ENCODE results near the gene NECTIN3.
A peak's percentile ranks its signal among the peaks of the same experiment; 100 is the strongest.

The NECTIN3 gene

DNA sequence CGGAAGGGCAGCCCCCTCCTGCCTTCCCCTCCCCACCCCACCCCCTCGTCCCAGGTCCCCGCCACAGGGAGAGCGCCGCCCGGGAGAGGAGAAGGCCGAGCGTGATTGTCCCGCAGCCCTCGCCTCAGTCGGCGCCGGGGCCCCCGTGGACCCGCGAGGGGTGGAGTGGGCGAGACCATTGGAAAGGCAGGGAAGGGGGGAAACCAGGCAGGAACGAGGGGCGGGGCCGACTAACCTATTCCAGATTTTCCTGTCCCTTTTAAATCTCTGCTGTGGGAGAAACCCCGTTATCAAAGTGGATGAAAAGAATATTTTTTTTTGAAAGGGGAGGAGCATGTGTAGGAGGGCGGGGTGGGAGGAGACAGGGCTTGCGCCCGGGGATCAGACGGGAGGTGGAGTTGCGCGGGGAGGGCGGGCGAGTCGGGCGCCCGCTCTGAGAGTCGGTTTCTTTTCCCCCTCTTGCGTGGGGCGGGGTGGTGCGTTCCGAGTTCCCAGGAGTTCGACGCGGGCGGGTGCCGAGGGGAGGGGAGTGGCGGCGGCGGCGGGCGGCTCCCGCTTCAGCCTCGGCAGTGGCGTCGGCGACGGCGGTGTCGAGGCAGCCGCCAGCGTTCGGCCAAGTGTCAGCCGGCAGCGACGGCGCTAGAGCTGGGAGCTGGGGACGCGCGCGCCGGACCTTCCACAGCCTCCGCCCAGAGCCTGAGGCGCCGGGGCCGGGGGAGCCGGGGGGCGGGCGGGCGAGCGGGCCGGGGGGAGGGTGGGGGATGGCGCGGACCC, at the start of gene NECTIN3:
Gene NECTIN3 (plus strand): TSS at position 560 of the 774 bp plus-strand sequence. CDS start 202 bp downstream, at position 762.
- DNase-seq, result peak; percentile 33

DNA sequence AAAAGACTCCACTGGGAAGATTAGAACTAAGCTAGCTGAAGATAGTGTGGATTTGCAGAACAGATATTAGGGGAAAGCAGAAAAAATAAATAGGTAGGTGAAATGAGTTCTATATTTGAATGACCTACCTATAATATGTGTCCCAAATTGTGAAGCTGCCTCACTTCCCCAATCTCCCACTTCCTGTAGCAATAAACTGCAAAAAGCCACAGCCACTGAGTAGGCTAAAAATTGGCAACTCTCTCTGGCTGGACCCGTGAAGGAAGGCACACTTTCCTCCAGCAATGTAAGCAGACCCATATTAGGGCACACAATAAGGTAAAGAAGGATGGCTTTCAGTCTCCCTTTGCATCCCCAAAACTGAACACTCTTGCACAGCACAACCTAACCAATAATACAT, 43.7 kb upstream of the NECTIN3 start:
- no peak for DNase-seq

GRCh38 chr3:111031538-111031937, 40.1 kb upstream of the NECTIN3 start:
- no peak for DNase-seq

- DNase-seq, result no peak
These were observed 38.9 kb upstream of the NECTIN3 start for GRCh38 chr3:111032677-111033076.

DNA sequence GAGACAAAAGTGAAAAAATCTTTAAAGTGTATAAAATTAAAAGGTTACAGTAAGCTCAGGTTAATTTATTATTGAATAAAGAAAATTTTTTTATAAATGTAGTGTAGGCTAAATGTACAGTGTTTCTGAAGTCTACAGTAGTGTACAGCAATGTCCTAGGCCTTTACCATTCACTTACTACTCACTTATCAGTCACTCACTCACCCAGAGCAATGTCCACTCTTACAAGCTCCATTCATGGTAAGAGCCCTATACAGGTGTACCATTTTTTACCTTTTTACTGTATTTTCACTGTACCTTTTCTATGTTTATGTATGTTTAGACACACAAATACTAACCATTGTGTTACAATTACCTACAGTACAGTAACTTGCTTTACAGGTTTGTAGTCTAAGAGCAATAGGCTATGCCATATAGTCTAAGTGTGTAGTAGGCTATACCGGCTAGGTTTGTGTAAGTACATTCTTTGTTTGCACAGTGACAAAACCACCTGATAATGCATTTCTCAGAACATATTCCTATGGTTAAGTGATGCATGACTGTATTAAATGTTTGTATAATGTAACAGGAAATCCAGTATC, 38.1 kb upstream of the NECTIN3 start:
- no peak for DNase-seq

- DNase-seq, result no peak
These were observed 36.3 kb upstream of the NECTIN3 start for GRCh38 chr3:111035316-111035715.

GRCh38 chr3:111035902-111036301, 35.7 kb upstream of the NECTIN3 start:
- DNase-seq, result no peak

DNA sequence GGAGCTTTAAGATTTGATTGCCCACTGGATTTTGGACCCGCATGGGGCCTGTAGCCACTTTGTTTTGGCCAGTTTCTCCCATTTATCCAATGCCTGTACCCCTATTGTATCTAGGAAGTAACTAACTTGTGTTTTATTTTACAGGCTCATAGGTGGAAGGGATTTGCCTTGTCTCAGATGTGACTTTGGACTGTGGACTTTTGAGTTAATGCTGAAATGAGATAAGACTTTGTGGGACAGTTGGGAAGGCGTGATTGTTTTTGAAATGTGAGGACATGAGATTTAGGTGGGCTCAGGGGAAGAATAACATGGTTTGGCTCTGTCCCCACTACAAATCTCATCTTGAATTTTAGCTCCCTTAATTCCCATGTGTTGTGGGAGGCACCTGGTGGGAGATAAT, 30.7 kb upstream of the NECTIN3 start:
- DNase-seq, result no peak

GRCh38 chr3:111045564-111045963, 26.1 kb upstream of the NECTIN3 start:
- no peak for DNase-seq

DNA sequence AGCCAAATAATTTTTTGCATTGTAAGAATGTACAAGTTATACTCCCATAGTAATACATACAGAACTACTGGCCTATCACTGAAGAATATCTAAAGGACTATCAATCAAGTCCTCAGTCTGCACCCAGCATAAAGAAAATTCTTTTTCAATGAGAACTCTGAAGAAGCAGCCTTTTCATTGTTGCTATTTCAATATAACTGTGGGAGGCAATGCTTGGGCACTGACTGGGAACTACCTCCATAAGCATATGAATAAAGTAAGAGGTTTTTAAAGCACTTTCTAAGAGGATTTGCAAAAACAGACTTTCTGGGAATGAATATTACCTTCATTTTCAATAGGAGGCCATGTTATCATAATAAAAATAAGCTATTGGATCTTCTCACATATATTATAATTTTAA, 24.6 kb upstream of the NECTIN3 start:
- no peak for DNase-seq

DNA sequence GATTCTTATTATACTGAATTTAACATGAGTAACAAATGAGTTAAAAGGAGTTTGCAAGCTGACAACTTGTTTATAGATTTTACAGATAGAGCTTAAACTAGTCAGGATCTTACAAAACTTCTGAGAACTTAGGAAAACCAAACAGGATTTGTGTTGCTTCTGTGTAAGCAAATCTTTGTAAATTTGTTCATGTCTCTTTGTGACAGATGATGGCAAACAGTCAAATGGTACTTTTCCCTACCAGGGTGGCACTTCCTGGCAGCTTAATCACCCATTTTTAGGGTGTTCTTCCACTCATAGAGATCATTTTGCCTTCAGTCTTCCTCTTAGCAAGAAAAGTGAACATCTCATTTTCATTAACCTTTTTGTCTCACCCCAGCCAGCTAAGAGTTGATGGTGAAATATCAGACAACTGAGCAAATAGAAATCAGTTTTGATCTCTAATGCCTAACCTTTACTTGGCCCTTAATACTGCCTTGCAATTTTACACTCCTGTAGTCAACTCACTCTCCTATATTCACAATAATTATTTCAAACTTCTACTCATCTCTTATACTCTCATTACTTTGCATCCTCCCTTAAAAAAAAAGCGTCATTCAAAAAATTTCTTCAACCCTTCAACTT, 23.7 kb upstream of the NECTIN3 start:
- DNase-seq, result no peak

DNA sequence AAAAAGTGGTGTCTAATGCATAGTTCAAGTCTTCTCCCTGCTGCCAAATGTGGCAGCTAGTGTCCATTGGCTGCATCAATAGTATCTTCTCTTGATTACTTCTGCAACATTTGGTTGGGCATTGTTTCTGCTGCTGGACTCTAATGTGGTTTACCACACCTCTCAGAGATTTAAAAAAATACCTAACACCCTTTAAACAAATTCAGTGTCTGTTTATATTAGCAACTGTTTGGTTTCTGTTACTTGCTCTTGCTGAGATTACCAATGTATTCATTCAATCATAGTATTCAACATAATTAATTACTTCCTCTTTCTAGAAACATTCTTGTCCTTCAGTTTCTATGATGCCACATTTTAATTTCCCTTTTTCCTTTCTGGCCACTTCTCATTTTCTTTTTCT, 20.3 kb upstream of the NECTIN3 start:
- DNase-seq, result no peak

DNA sequence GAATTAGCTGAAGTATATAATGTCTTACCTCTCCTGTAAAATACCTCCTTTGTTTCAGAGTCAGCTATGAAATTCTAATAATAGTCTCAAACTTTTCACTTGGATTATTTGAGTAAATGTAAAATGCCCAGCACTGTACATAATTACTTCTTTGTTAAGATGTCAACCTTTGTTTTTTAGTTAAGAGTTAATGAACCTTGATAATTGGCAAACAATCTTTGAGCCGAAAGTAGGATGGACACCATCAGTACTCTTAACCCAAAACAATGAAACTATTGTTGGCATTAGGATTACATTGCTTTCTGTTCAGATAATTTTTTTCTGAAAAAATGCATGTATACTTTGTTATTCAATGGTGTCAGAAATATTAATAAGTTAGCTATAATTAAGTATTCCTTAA, 3.0 kb upstream of the NECTIN3 start:
- DNase-seq, result no peak

DNA sequence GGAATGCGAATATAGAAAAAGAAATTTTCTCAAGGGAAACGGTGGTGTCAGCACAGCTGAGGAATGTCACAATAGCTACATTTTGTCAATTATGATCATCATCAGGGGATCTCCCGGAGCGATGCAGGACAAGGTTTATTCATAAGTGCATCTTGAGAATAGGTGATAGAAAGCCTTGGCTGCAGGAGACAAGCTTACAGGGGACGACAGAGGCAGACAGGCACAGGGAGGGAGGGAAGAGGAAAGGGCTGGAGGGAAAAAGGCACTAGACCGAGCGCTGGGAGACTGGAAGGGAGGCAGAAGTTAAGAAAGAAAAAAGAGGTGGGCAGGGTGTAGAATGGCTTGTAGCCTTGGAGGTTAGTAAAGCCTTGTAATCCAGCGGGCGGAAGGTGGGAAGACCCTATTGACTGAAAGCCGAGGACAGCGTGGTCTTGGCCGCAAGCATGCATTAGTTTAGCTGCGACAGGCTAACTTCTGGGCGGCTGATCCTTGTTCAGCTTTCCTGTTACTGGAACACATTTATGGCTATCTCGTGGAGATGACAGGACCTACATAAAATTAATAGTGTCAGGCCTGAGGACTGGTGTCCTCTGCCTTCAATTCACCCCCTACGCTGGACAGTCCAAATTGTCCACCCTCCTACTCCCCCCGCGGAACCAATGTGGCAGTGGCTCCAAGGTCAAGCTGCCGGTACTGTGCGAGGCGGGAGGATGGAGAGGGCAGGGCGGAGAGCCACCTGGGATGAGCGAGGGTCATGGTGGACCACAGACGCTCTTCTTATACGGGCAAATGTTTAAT, 1.4 kb upstream of the NECTIN3 start:
- no peak for DNase-seq

DNA sequence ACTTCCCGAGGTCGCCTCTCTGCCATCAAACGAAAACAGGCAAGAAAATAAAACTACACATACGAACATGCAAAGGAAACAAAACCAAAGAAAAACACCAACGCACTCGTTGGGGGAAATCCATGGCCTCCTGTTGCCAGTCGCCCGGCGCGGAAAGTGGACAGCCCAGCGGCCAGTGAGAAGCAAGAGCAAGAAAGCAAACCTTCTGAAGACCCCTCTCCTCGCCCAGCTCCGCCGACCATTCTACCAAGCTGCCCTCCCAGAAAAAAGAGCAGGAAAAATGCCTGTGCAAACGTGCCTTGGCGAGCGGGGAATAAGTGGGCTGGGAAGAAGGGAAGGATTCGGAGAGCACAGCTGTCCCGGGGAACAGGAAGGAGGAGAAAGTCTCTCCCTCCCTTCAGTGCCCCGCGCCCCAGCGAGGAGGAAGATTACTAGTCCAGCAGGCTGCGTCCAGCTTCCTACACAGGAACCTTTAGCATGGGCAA, 802 bp upstream of the NECTIN3 start:
- DNase-seq, result no peak

DNA sequence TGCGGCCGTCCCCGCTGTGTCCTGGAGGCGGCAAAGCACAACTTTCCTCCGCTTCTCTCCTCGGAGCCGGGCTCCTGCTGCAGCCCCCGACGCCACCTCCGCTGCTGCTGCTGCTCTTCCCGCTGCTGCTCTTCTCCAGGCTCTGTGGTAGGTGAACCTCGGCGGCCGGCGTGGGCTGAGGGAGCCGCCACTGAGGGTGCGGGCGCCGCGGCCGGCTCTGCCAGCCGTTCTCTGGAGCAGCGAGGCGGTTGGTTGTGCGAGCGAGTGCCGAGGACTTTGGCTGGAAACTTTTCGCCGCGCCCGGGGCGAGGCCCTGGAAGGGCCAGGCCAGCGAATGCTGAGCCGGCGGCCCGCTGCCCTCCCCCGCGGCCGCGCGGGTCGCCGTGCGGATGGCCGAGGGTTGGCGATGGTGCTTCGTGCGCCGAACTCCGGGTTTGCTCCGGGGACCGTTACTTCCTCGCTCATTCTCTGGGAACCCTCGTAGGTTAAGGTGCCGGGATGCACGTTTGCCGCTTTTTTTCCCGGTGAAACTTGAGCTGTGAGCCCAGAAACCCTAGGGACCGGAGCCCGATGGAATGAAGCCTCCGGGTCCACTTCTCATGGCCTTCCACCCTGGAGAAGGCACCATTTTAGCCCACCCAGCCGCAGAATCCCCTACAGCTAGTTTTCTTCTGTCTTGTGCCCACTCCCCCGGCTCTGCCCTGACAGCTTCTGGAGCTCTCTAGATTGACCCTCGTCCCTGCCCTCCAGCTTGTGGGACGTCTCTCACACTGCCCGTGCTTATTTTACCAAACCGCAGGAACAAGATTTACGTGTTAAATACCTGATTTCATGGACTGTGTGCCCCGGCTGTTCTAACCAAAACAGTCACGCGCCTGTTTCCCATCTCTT, 660 bp downstream of the NECTIN3 start:
- DNase-seq, result no peak

- DNase-seq, result no peak
These were observed 1.6 kb downstream of the NECTIN3 start for GRCh38 chr3:111073218-111073617.

DNA sequence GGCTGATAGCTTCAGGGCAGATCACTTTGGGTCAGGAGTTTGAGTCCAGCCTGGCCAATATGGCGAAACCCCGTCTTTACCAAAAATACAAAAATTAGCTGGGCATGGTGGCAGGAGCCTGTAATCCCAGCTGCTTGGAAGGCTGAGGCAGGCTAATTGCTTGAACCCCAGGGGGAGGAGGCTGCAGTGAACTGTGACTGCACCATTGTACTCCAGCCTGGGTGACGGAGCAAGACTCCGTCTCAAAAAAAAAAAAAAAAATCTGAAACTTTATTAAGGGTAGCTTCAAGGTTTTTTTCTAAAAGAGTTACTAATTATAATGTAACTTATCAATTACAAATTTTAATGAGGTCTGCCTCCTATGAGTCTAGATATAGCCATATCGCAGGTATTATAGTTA, 5.1 kb downstream of the NECTIN3 start:
- DNase-seq, result no peak

DNA sequence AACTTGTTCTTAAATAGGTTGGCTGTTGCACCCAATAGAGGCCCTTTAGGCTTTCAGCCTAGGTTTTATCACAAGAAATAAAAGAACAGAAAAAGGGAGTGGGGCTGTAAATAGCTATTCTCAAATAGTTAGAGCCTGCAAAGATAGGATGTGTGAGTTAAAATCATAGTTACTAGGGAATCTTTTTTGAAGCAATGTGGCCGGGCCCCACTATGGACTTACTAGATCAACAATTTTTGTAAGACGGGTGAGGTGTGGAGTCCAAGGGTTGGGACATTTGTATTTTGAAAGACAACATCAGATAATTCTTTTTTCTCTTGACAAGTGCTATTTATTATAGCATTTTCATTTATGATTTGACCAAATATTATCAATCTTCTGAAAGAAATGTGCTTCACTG, 5.8 kb downstream of the NECTIN3 start:
- DNase-seq, result no peak

GRCh38 chr3:111080413-111080812, 8.8 kb downstream of the NECTIN3 start:
- DNase-seq, result no peak

DNA sequence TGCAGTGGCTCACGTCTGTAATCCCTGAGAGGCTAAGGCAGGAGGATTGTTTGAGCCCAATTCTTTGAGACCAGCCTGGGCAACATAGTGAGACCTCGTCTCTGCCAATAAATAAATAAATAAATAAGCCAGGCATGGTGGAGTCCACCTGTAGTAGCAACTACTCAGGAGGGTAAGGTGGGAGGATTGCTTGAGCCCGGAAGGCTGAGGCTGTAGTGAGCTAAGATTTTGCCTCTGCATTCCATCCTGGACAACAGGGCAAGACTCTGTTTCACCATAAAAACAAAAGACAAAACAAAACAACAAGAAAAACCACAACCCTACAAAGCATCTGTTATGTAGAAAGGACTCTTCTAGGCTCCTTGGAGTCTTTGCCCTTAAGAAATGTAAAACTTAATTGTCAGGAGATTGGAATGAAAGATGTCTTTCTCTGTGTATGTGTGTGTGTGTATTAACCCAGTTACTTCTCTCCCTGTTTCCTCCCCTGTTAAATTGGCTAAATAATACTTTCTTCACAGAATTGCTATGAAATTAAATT, 9.5 kb downstream of the NECTIN3 start:
- DNase-seq, result no peak

DNA sequence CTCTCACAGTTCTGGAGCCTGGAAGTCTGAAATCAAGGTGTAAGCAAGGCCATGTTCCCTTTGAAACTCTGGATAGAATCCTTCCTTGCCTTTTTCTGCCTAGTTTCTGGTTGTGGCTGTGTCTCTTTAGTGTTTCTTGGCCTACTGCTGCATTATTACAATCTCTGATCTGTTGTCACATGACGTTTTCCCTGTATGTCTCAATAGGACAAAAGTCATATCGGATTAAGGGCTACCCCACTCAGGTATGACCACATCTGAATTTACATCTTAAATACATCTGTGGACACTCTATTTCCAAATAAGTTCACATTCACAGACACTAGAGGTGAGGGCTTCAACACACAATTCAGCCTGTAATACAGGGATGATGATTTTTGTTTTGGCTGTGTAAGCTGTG, 13.3 kb downstream of the NECTIN3 start:
- no peak for DNase-seq

All from NCI-H1092 treated with DMSO at 0.1 percent for 48 hours (cell line).